Esophagus squamous epithelium (tissue), 5 donors: ENCODE measurements around the gene LNPEP. TPM values are rescaled to one million over a fixed set of nuclear protein-coding genes. Genes with fewer than 3 reads are reported as not detected.

Experiments used
- DNase-seq: peaks from one replicate; lab custom pipeline; 2025; lab: John Stamatoyannopoulos, UW
- H3K27ac ChIP-seq, 4 donors: fragments of 200-600 bp; sonication (generic); one replicate each; pipeline ENCODE4 v1.5.1; 2016 to 2019; ENCODE audit warnings: mild to moderate bottlenecking in 1 of 4
- H3K27me3 ChIP-seq, 4 donors: fragments of 200-600 bp; sonication (generic); 1 replicate in 3 of 4; 2 replicates in 1 of 4; pipeline versions ENCODE4 v1.5.1 to v1.6.0; 2017 to 2021; ENCODE audit warnings: antibody characterized with exemption in 1 of 4
- H3K36me3 ChIP-seq, 3 donors: fragments of 200-600 bp; sonication (generic); one replicate each; pipeline ENCODE4 v1.5.1; 2016 to 2019
- H3K4me1 ChIP-seq, 3 donors: fragments of 200-600 bp; sonication (generic); one replicate each; pipeline ENCODE4 v1.5.1; 2017 to 2019
- H3K4me3 ChIP-seq, 4 donors: fragments of 200-600 bp; sonication (generic); 1 replicate in 3 of 4; 2 replicates in 1 of 4; pipeline ENCODE4 v1.5.1; 2016 to 2019; ENCODE audit warnings: mild to moderate bottlenecking in 2 of 4, moderate library complexity in 1 of 4
- H3K9me3 ChIP-seq, 3 donors: fragments of 200-600 bp; sonication (generic); one replicate each; pipeline ENCODE4 v1.5.1; 2016 to 2019
- POLR2A ChIP-seq, 4 donors: fragments of 450-650 bp; IDR thresholded peaks; one replicate each; pipeline ENCODE4 v1.6.1; 2017; ENCODE audit warnings: antibody characterized with exemption in 4 of 4, mild to moderate bottlenecking in 4 of 4, moderate library complexity in 3 of 4
- WGBS, 2 donors: methylation state at CpG; one replicate each; pipeline ENCODE4 v1.1.5; 2018; 5-methylcytosine and 5-hydroxymethylcytosine counted together
- intact Hi-C: fragments of 100-400 bp; cut with DNase I; formaldehyde crosslinking; loops from one replicate; pipeline ENCODE4 v1.15.0; 2022
- total RNA-seq, 4 donors: library from RNA; depleted of rRNA; stranded (reverse); fragments of >200 nt; gene quantifications; one replicate each; pipeline ENCODE4 v1.1.0, GENCODE V29; 2016
- TF ChIP-seq, protein P1 (sequence below), 6 experiments: fragments of 450-650 bp in 4 of 6; fragments of 200-600 bp in 2 of 6; sonication (generic) in 2 of 6; IDR thresholded peaks; one replicate each; pipeline ENCODE4 v1.5.1; 2016 to 2019; ENCODE audit warnings: antibody characterized with exemption in 6 of 6, mild to moderate bottlenecking in 4 of 6, moderate library complexity in 4 of 6
- donor health status: DM: yes; HTN: yes; CAD: no.

Gene LNPEP
- total RNA-seq, 4 donors from 2014 or later: 32.0 to 48.1 (median 36.0) TPM

DNA sequence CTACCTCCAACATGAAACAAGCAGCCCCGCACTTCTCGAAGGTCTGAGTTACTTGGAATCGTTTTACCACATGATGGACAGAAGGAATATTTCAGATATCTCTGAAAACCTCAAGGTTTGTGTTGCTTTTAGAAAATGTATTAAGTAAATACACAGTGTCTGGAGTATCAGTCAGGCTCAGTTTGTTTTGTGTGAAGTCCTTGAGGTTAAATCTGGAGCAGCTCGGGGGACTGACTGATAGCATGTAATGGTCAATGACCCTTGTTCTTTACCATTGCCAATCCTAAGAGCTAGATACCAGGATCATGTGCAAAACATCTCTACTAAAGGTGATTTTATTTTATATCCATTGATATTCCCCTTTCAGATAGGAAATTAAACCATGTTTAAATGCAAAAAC lies 26.9 kb upstream of the LNPEP start:
- H3K27ac ChIP-seq: no peak overlapping the region
- intact Hi-C loops: no loop called here
- 92 to 94% methylated on average over 4 of the region's 4 CpGs for WGBS, 2 donors
- DNase-seq: no peak
- H3K4me1 ChIP-seq: no peaks in the 10 kb centered on the region
- no peaks in the 10 kb centered on the region for H3K9me3 ChIP-seq
- H3K4me3 ChIP-seq: no peak overlapping the region
- H3K36me3 ChIP-seq: peaks cover 0 to 67% (median 5%) of the 10 kb centered on the region in 3 donors
- TF ChIP-seq POLR2A (IDR thresholded peaks at IDR 0.05): no peak
- TF ChIP-seq, protein P1, sequence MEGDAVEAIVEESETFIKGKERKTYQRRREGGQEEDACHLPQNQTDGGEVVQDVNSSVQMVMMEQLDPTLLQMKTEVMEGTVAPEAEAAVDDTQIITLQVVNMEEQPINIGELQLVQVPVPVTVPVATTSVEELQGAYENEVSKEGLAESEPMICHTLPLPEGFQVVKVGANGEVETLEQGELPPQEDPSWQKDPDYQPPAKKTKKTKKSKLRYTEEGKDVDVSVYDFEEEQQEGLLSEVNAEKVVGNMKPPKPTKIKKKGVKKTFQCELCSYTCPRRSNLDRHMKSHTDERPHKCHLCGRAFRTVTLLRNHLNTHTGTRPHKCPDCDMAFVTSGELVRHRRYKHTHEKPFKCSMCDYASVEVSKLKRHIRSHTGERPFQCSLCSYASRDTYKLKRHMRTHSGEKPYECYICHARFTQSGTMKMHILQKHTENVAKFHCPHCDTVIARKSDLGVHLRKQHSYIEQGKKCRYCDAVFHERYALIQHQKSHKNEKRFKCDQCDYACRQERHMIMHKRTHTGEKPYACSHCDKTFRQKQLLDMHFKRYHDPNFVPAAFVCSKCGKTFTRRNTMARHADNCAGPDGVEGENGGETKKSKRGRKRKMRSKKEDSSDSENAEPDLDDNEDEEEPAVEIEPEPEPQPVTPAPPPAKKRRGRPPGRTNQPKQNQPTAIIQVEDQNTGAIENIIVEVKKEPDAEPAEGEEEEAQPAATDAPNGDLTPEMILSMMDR (IDR thresholded peaks at IDR 0.05): no peak
- H3K27me3 ChIP-seq: no peaks in the 10 kb centered on the region

DNA sequence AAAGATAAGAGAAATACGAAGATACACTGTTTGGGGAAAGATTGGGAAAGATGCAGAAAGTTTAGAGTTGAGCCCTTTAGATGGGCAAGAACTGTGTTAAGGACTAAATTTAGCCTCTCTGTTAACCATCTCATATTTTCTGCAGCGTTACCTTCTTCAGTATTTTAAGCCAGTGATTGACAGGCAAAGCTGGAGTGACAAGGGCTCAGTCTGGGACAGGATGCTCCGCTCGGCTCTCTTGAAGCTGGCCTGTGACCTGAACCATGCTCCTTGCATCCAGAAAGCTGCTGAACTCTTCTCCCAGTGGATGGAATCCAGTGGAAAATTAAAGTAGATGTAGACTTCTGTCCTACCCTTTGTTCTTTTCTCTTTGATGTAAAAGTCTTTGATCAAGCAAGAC lies 26.4 kb upstream of the LNPEP start:
- Histone ChIP-seq H3K27ac (no peak overlapping the region), H3K4me3 (no peak overlapping the region), H3K4me1 (no peaks in the 10 kb centered on the region), H3K27me3 (no peaks in the 10 kb centered on the region), H3K9me3 (no peaks in the 10 kb centered on the region), H3K36me3 (peaks cover 0 to 67% (median 5%) of the 10 kb centered on the region in 3 donors)
- no peak for DNase-seq
- 74 to 95% methylated on average over 4 of the region's 4 CpGs for WGBS, 2 donors
- intact Hi-C loops: no loop called here
- TF ChIP-seq, protein P1 (IDR thresholded peaks at IDR 0.05): no peak
- TF ChIP-seq POLR2A (IDR thresholded peaks at IDR 0.05): no peak

DNA sequence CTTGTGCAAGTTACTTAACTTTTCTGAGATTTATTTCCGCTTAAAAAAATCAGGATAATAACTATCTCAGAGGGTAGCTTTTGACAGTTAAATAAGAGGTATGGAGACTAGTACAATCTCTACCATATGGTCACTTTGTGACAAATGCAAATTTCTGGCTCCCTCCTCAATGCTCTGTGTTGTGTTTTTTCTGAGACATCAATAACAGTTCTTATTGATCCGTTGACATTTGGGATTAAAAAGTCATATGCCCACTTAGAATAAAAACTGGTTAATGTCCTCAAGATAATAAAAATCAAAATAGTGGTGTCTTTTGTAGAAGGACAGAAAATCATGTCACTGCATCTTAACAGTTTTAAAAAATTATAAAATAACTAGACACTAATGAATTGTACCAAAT lies 24.7 kb upstream of the LNPEP start:
- intact Hi-C loops: no loop called here
- H3K4me3 ChIP-seq: no peak overlapping the region
- H3K27ac ChIP-seq: no peak overlapping the region
- H3K9me3 ChIP-seq: no peaks in the 10 kb centered on the region
- H3K27me3 ChIP-seq: no peaks in the 10 kb centered on the region
- DNase-seq: no peak
- H3K4me1 ChIP-seq: no peaks in the 10 kb centered on the region
- H3K36me3 ChIP-seq: peaks cover 0 to 57% (median 5%) of the 10 kb centered on the region in 3 donors
- TF ChIP-seq, protein P1 (IDR thresholded peaks at IDR 0.05): no peak
- TF ChIP-seq POLR2A (IDR thresholded peaks at IDR 0.05): no peak
- WGBS, 2 donors: 95 to 98% methylated on average over 2 of the region's 2 CpGs

DNA sequence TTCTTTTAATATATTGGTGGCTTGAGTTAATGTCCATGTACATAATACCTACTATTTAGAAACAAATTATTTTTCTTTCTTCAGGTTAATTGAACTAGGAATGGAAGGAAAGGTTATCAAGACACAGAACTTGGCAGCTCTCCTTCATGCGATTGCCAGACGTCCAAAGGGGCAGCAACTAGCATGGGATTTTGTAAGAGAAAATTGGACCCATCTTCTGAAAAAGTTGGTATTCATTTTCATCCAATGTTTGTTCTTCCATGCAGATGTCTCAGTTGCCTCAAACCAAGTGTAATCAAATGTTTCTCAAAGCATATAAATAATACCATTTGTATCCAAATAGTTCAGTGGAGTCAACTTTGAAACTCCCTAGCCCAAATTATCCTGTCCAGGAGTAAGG lies 22.6 kb upstream of the LNPEP start:
- H3K9me3 ChIP-seq: no peaks in the 10 kb centered on the region
- no peak overlapping the region for H3K27ac ChIP-seq
- no peak for TF ChIP-seq POLR2A (IDR thresholded peaks at IDR 0.05)
- TF ChIP-seq, protein P1 (IDR thresholded peaks at IDR 0.05): no peak
- intact Hi-C loops: no loop called here
- no peak for DNase-seq
- no peaks in the 10 kb centered on the region for H3K4me1 ChIP-seq
- H3K4me3 ChIP-seq: no peak overlapping the region
- 69 to 90% methylated on average over 2 of the region's 2 CpGs for WGBS, 2 donors
- no peaks in the 10 kb centered on the region for H3K27me3 ChIP-seq
- peaks cover 0 to 62% (median 5%) of the 10 kb centered on the region in 3 donors for H3K36me3 ChIP-seq

DNA sequence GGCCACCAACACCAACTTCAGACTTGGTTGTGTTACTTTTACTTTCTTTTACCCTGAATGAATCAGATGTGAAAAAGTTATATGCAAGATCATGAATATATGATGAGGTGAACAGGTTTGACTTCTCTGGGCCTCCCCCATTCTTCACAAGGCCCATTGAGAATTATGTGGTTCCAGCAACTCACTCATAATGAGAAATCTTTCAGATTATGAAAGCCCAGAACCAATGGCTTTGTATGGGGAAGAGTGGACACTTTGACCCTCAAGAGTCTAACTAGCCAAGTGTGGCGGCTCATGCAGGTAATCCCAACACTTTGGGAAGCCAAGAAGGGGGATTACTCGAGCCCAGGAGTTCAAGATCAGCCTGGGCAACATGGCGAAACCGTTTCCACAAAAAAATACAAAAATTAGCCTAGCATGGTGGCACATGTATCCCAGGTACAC lies 16.1 kb upstream of the LNPEP start:
- DNase-seq: no peak
- Histone ChIP-seq H3K4me3 (no peak overlapping the region), H3K4me1 (peaks cover 0 to 36% (median 0%) of the 10 kb centered on the region in 3 donors), H3K27me3 (no peaks in the 10 kb centered on the region), H3K36me3 (peaks cover 0 to 26% (median 0%) of the 10 kb centered on the region in 3 donors), H3K9me3 (no peaks in the 10 kb centered on the region), H3K27ac (no peak overlapping the region)
- TF ChIP-seq, protein P1 (IDR thresholded peaks at IDR 0.05): no peak
- intact Hi-C loops: no loop called here
- WGBS, 2 donors: 79 to 85% methylated on average over 4 of the region's 4 CpGs
